ENCODE measurements around the gene ZNF184.

The ZNF184 gene

DNA sequence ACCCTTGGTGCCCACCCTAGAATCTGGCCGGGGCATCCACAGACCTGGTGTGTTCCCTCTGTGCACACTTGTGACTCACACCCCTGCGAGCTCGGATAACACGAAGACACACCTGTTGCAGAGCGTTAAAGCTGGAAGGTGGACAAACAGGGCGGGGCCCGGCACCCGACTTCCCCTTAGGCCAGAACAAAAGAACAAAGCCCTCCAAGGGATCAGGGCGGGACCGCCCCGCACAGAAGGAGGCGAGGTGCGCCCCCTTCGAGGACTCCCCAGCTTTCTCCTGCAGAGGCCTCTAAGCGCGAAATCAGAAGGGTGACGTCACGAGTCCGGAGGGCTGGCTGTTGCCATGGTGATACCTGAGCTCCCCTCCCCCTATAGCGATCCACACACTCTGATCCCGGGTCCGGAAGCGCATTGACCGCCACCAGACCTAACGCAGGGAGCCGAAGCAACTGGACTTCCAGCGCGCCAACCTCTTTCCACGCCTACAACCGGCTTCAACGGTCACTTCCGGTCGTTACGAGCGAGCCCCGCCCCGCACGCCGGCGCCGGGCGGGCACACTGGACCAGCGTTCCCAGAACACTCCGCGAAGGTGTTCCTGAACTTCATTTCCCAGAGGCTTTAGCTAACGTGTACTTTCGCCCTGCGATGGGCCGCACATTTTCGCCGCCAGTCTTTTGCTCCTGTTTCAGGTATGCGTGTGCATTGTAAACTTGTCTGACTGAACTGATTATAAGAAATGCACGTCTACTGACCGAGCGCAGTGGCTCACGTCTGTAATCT is at the start of gene ZNF184:
TSS of gene ZNF184 (minus strand) at position 489 of the 784 bp plus-strand sequence. CDS start 811 bp downstream, outside the sequence.
- peak; percentile 80 for DNase-seq (ENCODE audit: low spot score)

DNA sequence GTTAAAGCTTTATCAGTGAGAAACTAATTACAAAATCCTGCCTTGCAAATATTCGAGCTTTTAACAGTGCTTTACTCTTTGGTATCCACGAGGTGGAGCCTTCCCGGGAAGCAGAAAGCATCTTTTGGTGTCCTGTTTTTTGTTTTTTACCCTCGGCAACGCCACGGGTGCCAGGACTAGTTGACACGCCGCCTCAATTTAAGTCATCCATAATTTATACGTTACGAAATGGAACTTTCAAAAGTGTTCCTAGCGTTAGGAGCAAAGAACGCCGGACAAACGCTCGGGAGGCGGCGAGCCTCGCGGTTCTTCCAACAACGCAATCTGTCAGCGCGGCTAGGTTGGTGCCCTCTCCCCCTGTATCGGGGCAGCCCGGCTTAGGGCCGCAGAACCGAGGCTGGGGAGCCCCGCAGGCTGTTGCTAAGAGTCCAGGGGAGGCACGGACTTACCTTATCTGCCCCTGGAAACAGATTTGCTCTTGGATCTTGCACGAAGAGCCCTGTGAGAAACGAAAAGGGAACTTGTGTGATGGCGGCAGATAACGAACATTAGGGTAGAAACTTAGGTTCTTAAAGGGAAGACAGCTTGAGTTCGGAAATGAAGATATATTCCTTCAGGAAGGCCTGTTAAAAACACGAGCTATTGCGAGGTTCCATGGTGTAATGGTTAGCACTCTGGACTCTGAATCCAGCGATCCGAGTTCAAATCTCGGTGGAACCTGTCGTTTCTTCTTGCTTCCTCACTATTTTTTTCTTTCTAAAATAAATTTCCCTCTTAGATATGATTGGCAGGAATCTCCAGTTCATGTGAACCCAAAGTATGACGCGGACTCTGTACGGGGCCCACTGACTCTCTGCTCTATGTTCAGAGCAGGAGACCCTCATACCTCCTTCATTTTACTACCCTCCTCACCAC is 46.2 kb upstream of the ZNF184 start:
- no peak for DNase-seq (ENCODE audit: low spot score)

GRCh38 chr6:27517928-27518787 is 45.3 kb upstream of the ZNF184 start:
- DNase-seq (ENCODE audit: low spot score): no peak

- no peak for DNase-seq (ENCODE audit: low spot score)
Observed at GRCh38 chr6:27517238-27517637, 44.3 kb upstream of the ZNF184 start.

DNA sequence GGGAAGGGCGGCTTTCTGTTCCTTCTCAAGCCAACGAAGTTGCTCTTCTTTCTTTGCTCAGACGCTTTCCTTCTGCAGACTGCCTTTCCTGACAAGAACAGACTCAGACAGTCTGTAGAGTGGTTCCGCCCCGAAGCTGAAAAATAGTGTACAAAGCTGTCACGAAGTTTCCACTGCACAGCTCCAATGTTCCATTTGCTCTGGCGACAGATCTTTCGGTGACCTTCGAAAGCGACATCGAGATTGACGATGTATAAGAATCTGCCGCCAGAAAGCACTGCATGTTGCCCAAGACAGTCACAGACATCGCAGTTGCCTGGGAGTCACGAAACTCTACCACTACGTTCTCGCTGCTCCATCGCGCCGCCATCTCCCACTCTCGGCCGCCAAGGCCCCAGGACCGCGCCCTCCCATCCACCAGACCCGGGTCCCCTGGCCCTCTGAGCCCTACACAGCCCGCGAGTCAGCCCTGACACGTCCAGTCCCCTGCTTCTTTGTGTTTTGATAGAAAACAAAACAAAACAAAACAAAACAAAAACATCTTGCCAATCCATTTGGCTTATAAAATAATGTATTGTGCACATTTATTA is 42.1 kb upstream of the ZNF184 start:
- no peak for DNase-seq (ENCODE audit: low spot score)

DNA sequence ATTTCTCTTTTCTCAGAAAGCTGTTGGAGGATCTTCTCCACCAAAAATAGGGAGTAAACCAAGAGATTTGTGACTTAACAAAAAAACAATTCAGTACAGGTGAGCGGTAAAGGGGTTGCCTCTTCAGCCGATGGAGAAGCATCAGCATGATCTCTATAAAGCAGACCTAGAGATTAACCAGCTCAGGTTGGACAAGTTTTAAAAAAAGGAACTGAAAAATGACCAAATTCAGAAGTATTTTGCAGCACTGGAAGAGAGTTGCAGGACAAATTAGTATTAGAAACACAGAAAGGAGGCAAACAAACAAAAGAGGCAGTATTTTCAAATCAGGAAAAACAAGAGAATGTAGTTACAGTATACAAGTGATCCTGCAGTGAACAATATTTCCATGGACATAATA is 39.6 kb upstream of the ZNF184 start:
- DNase-seq (ENCODE audit: low spot score): no peak

GRCh38 chr6:27507041-27507956 is 34.4 kb upstream of the ZNF184 start:
- no peak for DNase-seq (ENCODE audit: low spot score)

- no peak for DNase-seq (ENCODE audit: low spot score)
Observed at GRCh38 chr6:27505209-27506027, 32.5 kb upstream of the ZNF184 start.

- no peak for DNase-seq (ENCODE audit: low spot score)
Observed at GRCh38 chr6:27503436-27504030, 30.6 kb upstream of the ZNF184 start.

DNA sequence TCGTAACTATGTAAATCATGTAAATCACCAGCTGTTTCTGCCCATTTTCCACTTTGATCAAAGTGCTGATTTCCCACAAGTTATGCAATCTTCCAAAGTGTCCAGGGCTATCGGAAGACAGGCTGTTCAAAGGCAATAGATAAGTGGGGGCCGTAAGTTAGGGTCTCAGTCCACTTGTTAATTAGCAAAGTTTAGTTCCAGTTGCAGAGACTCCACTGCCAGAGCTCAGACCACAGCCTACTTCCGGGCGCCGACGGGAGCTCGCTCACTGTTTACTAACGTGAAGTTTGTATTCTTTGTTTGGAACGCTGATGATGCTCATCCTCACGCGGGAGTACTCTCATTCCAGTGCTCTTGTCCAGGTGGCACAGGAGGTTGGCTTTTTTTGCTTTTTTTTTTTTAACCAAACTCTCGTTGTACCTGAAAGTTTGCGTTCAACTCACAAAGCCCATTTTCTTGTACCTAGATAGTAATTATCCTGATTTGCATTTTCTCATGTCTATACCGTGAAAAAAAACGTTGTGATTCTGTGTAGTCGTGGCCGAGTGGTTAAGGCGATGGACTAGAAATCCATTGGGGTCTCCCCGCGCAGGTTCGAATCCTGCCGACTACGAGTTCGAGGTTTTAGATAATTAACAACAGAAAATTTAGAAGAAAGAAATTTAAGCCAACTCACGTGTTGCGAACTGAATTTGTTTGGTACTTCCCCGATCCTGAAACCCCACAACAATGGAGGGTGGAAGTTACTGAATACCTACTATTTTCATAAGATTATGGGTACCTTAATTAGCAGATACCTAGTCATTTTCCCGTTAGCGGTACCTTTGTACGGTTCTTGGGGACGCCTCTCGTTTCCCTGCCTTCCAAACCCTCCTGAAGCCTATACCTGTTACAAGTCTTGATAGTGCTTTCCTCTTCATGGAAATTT is 29.9 kb upstream of the ZNF184 start:
- DNase-seq (ENCODE audit: low spot score): no peak

- no peak for DNase-seq (ENCODE audit: low spot score)
Observed at GRCh38 chr6:27501187-27501586, 28.3 kb upstream of the ZNF184 start.

- DNase-seq (ENCODE audit: low spot score): no peak
Observed at GRCh38 chr6:27500177-27500576, 27.3 kb upstream of the ZNF184 start.

DNA sequence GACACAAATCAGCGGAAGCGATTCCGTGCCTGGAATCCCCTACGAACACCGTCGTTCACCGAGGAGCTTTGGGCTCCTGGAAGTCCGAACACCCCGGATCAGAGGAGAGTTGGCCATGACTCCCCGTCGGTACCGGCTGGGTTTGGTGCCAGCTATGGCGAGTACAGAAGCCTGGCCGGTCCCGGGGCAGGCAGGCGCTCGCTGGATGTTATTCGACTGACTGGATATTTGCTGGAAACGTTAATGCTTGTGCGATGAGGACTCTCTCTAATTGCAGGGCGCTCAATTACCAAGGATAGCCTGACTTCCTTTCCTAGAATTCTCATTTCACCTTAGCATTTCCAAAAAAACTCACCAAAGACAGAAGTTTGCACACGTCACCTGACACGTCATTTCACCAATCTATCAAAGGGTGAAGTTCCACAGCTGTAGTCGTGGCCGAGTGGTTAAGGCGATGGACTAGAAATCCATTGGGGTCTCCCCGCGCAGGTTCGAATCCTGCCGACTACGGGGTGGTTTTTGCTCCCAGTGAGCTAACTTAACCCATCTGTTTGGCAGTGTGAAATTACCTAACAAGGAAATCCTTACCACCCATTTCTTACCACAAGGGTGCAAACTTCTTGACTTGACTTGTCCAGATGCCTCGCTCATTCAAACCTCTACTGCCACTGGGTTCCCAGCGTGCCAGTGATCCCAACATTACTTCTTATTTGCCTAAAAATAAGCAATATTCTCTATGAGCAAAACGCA is 22.7 kb upstream of the ZNF184 start:
- no peak for DNase-seq (ENCODE audit: low spot score)

DNA sequence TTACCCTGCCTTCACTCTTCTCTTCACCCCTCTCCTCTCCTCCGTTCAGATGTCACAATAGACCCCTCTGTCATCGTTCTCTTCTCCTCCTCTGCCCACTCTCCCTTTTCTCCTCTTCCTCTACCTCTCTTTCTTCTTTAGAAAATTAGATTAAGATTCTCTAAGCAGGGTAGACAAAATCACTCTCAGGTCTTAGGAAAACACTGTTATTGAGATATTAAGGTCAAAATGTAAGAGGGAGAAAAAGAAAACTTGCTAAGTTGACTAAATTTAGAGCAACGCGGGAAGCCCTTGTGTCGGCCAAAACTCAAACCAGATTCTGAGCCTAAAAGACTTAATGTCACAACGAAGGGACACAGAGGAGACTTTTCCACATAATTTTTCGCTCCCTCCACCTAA is 22.1 kb upstream of the ZNF184 start:
- no peak for DNase-seq (ENCODE audit: low spot score)

DNA sequence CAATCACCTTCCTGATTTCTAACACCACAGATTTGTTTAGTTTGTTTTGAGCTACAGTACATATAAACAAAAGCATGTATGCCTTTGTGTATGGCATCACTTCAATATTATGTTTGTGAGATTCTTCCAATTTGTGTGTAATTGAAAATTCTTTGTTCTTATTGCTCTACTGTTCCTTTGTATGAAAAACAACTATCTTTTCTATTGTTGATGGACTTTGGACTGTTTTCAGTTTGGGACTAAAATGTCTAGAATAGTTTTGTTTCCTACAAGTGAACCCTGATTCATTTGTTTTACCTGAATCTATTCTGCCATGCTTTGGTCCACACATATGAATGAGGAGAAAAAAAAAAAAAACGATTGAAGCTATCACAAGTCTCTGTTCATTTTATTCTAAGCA is 21.2 kb upstream of the ZNF184 start:
- DNase-seq (ENCODE audit: low spot score): no peak

DNA sequence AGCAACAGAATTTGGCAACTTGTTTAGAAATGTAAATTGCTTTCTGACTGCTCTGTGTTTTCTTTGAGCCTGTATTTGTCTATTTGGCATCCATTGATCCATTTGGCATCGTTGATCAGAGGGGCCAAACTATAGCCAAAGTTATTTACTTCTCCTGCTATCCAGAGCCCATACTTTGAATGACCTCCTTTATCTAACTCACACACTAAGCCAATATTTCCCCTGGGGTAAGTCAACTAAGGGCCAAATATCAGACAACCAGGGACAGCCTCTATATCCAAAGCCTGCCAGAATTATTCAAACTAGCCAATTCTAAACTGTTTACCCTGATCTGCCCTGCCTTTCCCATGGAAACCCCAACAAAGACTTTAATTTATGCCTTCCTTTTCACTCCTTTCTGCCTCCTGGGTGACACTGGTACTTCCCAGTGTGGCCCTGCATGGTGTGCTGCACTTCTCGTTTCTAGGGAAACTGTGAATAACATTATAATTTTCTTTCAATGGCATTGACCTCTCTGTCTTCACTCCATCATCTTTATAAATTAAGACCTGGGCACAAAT is 19.8 kb upstream of the ZNF184 start:
- no peak for DNase-seq (ENCODE audit: low spot score)

All from HuH-7 (cell line).